Pons (tissue), 1 donor: ENCODE data around the gene IRF1.
"Not testable (repeated sequence)": the region's sequence is repeated elsewhere in the genome, so short reads cannot be mapped to it uniquely, and the experiment has no call there.

ENCODE experiments used
- DNase-seq: peaks from one replicate; pipeline ENCODE4 v3.0.0-alpha.2; 2016; ENCODE audit warnings: low spot score

The IRF1 gene

GRCh38 chr5:132490484-132491367 is at the start of gene IRF1:
IRF1 (minus strand) TSS chr5:132490773; CDS start chr5:132489478, 1,295 bp downstream.
- DNase-seq: peak; percentile 95

- no peak for DNase-seq
Measured at GRCh38 chr5:132540149-132540548, 49.6 kb upstream of the IRF1 start.

- no peak for DNase-seq
Measured at GRCh38 chr5:132539716-132540115, 49.1 kb upstream of the IRF1 start.

- DNase-seq: no peak
Measured at GRCh38 chr5:132530946-132531345, 40.4 kb upstream of the IRF1 start.

- DNase-seq: peak; percentile 64
Measured at GRCh38 chr5:132528866-132529634, 38.5 kb upstream of the IRF1 start.

GRCh38 chr5:132528021-132528420 is 37.4 kb upstream of the IRF1 start:
- DNase-seq: no peak

GRCh38 chr5:132526974-132527564 is 36.5 kb upstream of the IRF1 start:
- DNase-seq: peak; percentile 11

- DNase-seq: peak; percentile 72
Measured at GRCh38 chr5:132526290-132526973, 35.9 kb upstream of the IRF1 start.

GRCh38 chr5:132525299-132525724 is 34.7 kb upstream of the IRF1 start:
- DNase-seq: peak; percentile 26

GRCh38 chr5:132524877-132525276 is 34.3 kb upstream of the IRF1 start:
- DNase-seq: not testable (repeated sequence)

- not testable (repeated sequence) for DNase-seq
Measured at GRCh38 chr5:132522067-132522466, 31.5 kb upstream of the IRF1 start.

GRCh38 chr5:132513618-132514336 is 23.2 kb upstream of the IRF1 start:
- DNase-seq: not testable (repeated sequence)

GRCh38 chr5:132510076-132510475 is 19.5 kb upstream of the IRF1 start:
- DNase-seq: no peak

- DNase-seq: peak; percentile 70
Measured at GRCh38 chr5:132506094-132506692, 15.6 kb upstream of the IRF1 start.

- DNase-seq: no peak
Measured at GRCh38 chr5:132505641-132506040, 15.1 kb upstream of the IRF1 start.

- no peak for DNase-seq
Measured at GRCh38 chr5:132504746-132505145, 14.2 kb upstream of the IRF1 start.

GRCh38 chr5:132503244-132503643 is 12.7 kb upstream of the IRF1 start:
- DNase-seq: no peak

- no peak for DNase-seq
Measured at GRCh38 chr5:132501961-132502931, 11.7 kb upstream of the IRF1 start.

GRCh38 chr5:132501629-132501956 is 11.0 kb upstream of the IRF1 start:
- DNase-seq: no peak
